HG02884 (cell line): Measurements from ENCODE around the gene PDE6H.

Experiments
- ATAC-seq: cut with Tn5 transposase; IDR thresholded peaks from one replicate; pipeline ENCODE4 v1.9.1; 2021; ENCODE audit warnings: mild to moderate bottlenecking, moderate library complexity; ENCODE audit not compliant: unreplicated experiment

PDE6H gene

GRCh38 chr12:14999695-15000365 is 27.0 kb downstream of the PDE6H start:
- no peak for ATAC-seq

GRCh38 chr12:15000575-15000974 is 27.7 kb downstream of the PDE6H start:
- no peak for ATAC-seq

GRCh38 chr12:15001733-15002382 is 29.0 kb downstream of the PDE6H start:
- no peak for ATAC-seq

- ATAC-seq, result no peak
Observed at GRCh38 chr12:15004421-15004820, 31.6 kb downstream of the PDE6H start.

GRCh38 chr12:15005064-15005463 is 32.2 kb downstream of the PDE6H start:
- ATAC-seq, result no peak

- ATAC-seq, result no peak
Observed at GRCh38 chr12:15007551-15007950, 34.7 kb downstream of the PDE6H start.

- no peak for ATAC-seq
Observed at GRCh38 chr12:15011162-15011561, 38.3 kb downstream of the PDE6H start.

- no peak for ATAC-seq
Observed at GRCh38 chr12:15013634-15014179, 40.9 kb downstream of the PDE6H start.

- no peak for ATAC-seq
Observed at GRCh38 chr12:15014708-15015107, 41.9 kb downstream of the PDE6H start.

GRCh38 chr12:15015121-15015520 is 42.3 kb downstream of the PDE6H start:
- no peak for ATAC-seq

GRCh38 chr12:15020156-15020555 is 47.3 kb downstream of the PDE6H start:
- no peak for ATAC-seq
